A549 (cell line): ENCODE measurements around the gene NFILZ.

Experiments used
- FOSB ChIP-seq: fragments of 250-450 bp; sonication (Bioruptor Pico); IDR thresholded peaks from 2 replicates; pipeline ENCODE4 v1.5.0; 2020; ENCODE audit warnings: mild to moderate bottlenecking, moderate library complexity
- HOXA7 ChIP-seq: fragments of 250-450 bp; sonication (Bioruptor Pico); IDR thresholded peaks from 2 replicates; pipeline ENCODE4 v1.5.0; 2020; ENCODE audit warnings: mild to moderate bottlenecking, moderate library complexity
- JUN ChIP-seq, 2 experiments: fragments of >200 bp; sonication (Bioruptor Twin); formaldehyde crosslinking; IDR thresholded peaks; 2 replicates in 1 of 2; 3 replicates in 1 of 2; pipeline ENCODE4 v1.6.1; 2016 to 2017
- POLR2A ChIP-seq: IDR thresholded peaks from 2 replicates; pipeline ENCODE4 v1.6.1; 2012; ENCODE audit warnings: mild to moderate bottlenecking, low read length
- RNF2 ChIP-seq: fragments of 200-600 bp; sonication (generic); IDR thresholded peaks from 2 replicates; pipeline ENCODE4 v1.6.1; 2016; ENCODE audit warnings: low read depth, mild to moderate bottlenecking, antibody characterized with exemption, moderate library complexity, borderline replicate concordance
- ZNF302 ChIP-seq: fragments of 250-450 bp; sonication (Bioruptor Pico); IDR thresholded peaks from 2 replicates; pipeline ENCODE4 v1.9.0; 2021; ENCODE audit warnings: inconsistent platforms, mild to moderate bottlenecking, moderate library complexity
- TF ChIP-seq, protein P1 (sequence below): fragments of >200 bp; sonication (Bioruptor Twin); formaldehyde crosslinking; IDR thresholded peaks from 3 replicates; pipeline ENCODE4 v1.5.1; 2016
- TF ChIP-seq, protein P2 (sequence below): fragments of 450-650 bp; IDR thresholded peaks from 2 replicates; pipeline ENCODE4 v1.6.1; 2014; ENCODE audit warnings: antibody characterized with exemption
- TF ChIP-seq, protein P3 (sequence below): fragments of >200 bp; sonication (Bioruptor Twin); formaldehyde crosslinking; IDR thresholded peaks from 3 replicates; pipeline ENCODE4 v1.6.1; 2016
- TF ChIP-seq, protein P4 (sequence below): fragments of 200-600 bp; sonication (generic); IDR thresholded peaks from 2 replicates; pipeline ENCODE4 v1.6.1; 2016; ENCODE audit warnings: antibody characterized with exemption, mild to moderate bottlenecking, moderate library complexity

DNA sequence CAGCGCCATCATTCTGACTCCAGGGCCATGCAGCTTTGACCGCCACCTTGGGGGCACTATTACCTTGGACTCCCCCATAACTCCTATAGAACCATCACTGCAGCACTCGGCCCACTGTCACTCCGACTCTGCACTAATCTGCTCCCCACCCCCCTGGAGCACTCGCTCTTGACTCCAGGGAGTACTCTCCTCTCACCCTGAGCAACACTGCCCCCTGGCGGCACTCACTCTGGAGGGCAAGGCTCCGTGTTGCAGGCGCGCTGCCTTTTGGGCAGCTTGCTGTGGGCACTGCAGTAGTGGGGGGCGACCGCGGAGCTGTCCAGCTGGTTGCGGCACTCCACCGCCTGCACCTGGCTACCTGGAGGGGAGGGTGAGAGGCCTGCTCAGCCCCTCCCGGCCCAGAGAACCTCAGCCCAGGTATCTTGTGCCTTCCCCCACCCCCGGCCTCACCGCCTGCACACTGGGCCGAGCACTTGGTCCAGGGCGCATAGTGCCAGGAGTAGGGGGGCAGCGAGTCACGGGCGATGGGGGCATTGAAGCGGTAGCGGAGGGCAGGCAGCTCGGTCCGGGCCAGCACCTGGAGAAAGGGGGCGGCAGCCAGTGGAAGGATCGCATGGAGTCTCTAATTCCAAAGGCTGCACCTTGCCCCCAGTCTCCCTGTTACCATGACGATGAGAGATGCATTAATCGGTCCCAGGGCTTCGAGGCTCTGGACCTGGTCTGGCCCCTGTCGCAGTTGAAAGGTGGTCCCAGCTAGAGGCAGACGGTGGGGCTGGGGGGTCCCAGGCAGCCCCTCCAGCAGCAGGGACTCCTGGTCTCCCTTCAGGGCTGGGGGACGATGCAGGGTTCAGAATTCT, 44.3 kb upstream of the NFILZ start:
- TF ChIP-seq, protein P1, sequence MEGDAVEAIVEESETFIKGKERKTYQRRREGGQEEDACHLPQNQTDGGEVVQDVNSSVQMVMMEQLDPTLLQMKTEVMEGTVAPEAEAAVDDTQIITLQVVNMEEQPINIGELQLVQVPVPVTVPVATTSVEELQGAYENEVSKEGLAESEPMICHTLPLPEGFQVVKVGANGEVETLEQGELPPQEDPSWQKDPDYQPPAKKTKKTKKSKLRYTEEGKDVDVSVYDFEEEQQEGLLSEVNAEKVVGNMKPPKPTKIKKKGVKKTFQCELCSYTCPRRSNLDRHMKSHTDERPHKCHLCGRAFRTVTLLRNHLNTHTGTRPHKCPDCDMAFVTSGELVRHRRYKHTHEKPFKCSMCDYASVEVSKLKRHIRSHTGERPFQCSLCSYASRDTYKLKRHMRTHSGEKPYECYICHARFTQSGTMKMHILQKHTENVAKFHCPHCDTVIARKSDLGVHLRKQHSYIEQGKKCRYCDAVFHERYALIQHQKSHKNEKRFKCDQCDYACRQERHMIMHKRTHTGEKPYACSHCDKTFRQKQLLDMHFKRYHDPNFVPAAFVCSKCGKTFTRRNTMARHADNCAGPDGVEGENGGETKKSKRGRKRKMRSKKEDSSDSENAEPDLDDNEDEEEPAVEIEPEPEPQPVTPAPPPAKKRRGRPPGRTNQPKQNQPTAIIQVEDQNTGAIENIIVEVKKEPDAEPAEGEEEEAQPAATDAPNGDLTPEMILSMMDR: peak; percentile 51
- no peak for TF ChIP-seq ZNF302
- no peak for TF ChIP-seq RNF2
- TF ChIP-seq JUN (IDR thresholded peaks at IDR 0.05): no peak
- TF ChIP-seq, protein P2, sequence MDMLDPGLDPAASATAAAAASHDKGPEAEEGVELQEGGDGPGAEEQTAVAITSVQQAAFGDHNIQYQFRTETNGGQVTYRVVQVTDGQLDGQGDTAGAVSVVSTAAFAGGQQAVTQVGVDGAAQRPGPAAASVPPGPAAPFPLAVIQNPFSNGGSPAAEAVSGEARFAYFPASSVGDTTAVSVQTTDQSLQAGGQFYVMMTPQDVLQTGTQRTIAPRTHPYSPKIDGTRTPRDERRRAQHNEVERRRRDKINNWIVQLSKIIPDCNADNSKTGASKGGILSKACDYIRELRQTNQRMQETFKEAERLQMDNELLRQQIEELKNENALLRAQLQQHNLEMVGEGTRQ: no peak
- no peak for TF ChIP-seq POLR2A
- no peak for TF ChIP-seq HOXA7 (CRISPR knock-in tag)
- TF ChIP-seq, protein P3, sequence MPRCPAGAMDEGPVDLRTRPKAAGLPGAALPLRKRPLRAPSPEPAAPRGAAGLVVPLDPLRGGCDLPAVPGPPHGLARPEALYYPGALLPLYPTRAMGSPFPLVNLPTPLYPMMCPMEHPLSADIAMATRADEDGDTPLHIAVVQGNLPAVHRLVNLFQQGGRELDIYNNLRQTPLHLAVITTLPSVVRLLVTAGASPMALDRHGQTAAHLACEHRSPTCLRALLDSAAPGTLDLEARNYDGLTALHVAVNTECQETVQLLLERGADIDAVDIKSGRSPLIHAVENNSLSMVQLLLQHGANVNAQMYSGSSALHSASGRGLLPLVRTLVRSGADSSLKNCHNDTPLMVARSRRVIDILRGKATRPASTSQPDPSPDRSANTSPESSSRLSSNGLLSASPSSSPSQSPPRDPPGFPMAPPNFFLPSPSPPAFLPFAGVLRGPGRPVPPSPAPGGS: no peak
- TF ChIP-seq, protein P4, sequence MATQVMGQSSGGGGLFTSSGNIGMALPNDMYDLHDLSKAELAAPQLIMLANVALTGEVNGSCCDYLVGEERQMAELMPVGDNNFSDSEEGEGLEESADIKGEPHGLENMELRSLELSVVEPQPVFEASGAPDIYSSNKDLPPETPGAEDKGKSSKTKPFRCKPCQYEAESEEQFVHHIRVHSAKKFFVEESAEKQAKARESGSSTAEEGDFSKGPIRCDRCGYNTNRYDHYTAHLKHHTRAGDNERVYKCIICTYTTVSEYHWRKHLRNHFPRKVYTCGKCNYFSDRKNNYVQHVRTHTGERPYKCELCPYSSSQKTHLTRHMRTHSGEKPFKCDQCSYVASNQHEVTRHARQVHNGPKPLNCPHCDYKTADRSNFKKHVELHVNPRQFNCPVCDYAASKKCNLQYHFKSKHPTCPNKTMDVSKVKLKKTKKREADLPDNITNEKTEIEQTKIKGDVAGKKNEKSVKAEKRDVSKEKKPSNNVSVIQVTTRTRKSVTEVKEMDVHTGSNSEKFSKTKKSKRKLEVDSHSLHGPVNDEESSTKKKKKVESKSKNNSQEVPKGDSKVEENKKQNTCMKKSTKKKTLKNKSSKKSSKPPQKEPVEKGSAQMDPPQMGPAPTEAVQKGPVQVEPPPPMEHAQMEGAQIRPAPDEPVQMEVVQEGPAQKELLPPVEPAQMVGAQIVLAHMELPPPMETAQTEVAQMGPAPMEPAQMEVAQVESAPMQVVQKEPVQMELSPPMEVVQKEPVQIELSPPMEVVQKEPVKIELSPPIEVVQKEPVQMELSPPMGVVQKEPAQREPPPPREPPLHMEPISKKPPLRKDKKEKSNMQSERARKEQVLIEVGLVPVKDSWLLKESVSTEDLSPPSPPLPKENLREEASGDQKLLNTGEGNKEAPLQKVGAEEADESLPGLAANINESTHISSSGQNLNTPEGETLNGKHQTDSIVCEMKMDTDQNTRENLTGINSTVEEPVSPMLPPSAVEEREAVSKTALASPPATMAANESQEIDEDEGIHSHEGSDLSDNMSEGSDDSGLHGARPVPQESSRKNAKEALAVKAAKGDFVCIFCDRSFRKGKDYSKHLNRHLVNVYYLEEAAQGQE: no peak
- no peak for TF ChIP-seq FOSB
